ENCODE data around the gene TMEM127.
"Not testable (repeated sequence)": the region's sequence is repeated elsewhere in the genome, so short reads cannot be mapped to it uniquely, and the experiment has no call there.

The TMEM127 gene, protein sequence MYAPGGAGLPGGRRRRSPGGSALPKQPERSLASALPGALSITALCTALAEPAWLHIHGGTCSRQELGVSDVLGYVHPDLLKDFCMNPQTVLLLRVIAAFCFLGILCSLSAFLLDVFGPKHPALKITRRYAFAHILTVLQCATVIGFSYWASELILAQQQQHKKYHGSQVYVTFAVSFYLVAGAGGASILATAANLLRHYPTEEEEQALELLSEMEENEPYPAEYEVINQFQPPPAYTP

DNA sequence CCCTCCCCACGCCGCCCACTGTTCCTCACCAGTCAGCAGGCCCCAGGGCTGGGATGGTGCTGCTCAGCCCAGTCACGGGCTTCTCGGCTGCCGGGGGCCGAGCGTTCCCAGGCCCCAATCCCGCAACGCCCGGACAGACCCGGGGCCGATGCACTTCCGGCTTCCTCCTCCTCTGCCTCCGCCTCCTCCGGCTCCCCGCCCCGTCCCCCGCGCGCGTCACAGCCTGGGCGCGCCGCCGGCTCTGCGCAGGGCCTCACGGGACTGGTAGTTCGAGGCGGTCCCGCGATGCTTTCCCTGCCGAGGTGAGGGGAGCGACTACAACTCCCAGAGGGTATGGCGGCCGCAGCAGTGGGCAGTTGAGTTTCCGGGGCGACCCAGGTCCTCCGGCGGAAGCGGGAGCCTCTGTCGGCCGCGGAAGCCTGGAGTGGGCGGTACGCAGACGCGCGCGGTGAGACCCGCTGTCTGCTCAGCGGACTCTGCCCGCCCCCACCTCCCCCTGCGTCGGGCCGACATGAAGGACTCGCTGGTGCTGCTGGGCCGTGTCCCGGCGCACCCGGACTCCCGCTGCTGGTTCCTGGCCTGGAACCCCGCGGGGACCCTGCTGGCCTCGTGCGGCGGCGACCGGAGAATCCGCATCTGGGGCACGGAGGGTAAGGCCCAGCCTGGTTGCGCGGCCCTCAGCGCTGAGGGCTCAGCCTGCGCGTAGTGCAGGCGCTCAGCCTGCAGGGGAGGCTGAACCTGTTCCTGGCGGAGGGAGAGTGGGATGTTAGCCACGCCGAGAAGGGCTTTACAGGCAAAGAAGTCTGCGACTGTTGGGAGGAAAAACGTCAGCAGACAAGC is at the start of gene TMEM127, which contains the start of gene CIAO1:
TMEM127 (minus strand) TSS at position 158 of the 840 bp plus-strand sequence. CDS start 616 bp downstream, outside the sequence.
CIAO1 (plus strand) TSS at position 386 of the 840 bp plus-strand sequence; CDS start at position 512, 126 bp downstream.
- peak; percentile 99 for DNase-seq

DNA sequence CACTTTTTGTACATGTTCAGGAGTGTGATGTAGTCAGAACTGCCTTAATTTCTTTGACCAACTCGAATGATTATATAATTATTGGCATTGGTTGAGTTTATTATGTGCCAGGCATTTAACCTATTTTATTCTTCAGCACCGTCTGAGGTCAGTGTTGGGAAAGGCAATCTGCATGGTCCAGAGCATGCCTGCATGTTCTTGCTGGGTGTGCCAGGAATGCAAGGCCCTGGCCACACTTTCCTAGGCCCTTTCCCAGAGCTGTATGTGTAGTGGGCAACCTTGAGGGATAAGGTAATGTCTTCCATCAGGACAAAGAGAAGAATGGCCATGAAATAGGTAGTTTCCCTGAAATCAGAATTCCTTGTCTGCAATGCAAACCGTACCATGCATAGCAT is 49.2 kb upstream of the TMEM127 start:
- no peak for DNase-seq

DNA sequence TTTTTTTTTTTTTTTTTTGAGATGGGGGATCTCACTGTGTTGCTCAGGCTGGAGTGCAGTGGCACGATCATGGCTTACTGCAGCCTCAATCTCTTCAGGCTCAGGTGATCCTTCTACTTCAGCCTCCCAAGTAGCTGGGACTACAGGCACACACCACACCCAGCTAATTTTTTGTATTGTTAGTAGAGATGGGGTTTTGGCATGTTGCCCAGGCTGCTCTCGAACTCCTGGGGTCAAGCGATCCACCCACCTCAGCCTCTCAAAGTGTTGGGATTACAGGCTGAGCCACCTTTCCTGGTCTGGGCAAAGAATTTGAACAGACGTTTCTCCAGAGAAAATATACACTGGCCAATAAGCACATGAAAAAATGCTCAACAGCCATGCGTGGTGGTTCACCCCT is 42.5 kb upstream of the TMEM127 start:
- peak; percentile 23 for DNase-seq

DNA sequence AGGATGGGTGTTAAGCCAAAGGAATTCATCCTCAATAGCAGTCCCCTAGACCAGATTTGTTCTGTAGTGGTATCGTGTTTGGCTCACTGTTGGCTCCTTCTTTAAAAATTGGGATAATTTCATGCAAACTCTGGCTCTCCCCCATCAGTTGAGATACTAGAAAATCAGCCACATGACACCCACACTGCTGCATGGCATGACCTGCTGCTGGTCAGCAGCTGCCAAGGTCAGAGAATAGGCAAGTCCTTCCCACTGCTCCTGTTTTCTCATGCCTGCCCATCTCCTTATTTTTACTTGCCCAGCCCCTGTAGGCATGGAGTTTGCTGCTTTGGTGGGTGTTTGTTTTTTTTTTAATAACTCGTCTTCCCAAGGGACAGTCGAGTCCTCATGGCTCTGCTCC is 40.6 kb upstream of the TMEM127 start:
- no peak for DNase-seq

DNA sequence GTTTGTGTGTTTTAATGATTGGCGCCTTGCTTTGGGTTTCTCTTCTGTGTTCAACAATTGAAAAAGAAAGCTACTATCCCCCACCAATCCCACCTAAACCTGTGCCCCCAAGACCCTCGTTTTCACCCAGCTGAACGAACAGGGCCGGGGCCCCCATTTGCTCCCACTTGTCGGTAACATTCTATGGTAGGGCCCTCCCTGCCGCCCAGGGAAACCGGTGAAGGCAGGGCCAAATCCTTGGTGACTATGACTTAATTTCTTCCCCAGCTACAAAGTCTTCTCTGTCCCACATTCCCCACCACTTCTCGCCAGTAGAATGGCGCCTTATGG is 40.1 kb upstream of the TMEM127 start:
- no peak for DNase-seq

DNA sequence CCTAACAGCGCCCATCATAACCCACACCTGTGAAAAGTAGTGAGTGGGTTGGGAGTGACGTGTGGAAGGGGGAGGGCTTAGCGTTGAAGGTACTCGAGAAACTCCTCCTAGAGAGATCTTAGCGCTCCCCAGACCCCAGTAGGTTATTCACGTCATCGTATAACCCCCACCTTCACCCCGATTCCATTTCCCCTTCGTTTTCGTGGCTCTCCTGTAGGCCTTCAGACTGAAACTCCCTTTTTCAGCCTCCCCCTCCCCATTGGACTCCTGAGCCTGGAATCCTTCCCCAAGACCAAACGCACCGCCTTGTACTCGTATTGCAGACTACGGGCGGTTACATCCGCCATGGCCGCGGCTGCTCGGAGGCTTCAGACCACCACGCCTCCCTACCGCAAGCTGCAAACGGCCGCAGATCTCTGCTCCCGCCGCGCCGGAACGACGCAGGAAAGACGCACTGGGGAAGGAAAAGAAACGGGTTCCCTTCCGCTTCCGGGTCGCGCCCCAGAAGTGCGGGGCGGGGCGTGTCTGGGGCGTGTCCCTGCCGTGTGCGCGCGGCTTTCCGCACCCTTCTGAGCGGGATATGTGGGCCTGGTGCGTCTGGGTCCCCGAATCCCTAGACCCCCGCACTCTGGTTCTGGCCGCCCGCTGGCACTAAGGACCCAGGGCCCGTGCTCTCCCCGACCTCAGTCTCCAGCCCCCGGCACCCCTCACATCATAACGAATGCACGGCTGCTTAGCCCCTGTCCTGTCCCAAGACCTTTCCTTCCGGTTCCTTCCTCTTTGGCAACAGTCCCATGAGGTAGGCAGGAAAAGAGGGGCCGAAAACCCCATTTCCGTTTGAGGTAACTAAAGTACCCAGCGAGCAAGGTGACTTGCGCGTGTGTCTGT is 39.5 kb upstream of the TMEM127 start, which contains the start of gene SNRNP200:
SNRNP200 (minus strand) TSS at position 456 of the 888 bp plus-strand sequence; CDS start at position 347, 109 bp downstream.
- peak; percentile 96 for DNase-seq

DNA sequence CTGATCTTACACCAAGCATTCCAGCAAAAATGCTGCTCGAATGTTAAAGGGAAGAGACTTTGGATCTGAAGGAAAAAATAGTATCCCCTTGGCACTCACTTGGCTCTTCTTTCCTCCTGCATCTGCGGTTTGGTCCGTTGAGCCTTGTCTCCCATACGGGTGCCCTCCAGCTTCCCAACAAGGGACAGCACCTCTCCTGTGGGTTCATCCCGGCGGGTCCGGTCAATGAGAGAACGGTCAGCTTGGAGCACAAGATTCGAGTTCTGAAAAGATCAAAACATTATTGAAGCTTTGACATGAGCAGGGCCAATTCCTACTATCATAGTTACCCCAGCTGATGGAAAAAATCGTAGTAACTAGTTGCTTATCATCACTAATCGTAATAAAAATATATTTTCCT is 38.8 kb upstream of the TMEM127 start:
- no peak for DNase-seq

DNA sequence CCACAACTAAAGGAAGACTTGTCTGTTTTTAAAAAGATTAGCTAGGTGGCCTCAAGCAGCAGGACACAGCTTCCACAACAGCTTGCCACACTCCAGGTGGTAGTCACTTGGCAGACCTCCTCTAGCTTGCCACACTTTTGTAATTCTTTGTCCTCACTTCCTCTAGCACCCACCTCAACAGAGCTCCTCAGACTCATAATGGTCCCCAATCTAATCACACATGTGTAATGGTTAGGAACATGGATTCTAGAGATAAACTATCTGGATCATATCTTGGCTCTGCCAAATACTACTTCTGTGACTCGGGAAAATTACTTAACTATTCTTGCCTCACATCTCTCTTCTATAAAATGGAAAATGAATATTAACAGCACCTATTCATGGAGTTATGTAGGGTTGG is 36.1 kb upstream of the TMEM127 start:
- DNase-seq, result peak; percentile 35

DNA sequence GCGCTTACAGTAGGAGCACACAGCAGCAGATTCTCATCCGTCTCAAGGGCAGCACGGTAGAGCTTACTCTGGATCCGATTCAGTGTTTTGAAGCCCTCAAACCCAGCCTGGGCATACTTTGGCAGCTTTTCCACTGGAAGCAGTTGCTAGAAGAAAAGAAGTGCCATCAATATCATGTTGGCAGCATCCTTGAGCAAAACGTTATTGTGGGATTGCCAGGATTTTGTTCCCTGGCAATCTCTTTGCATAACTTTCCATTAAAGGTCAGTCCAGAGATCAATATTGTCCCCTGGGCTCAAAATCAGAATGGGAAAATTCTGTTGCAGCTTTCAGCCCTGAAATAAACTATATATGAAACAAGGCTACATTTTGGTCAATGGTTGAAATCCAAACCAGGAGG is 31.1 kb upstream of the TMEM127 start:
- DNase-seq, result no peak

DNA sequence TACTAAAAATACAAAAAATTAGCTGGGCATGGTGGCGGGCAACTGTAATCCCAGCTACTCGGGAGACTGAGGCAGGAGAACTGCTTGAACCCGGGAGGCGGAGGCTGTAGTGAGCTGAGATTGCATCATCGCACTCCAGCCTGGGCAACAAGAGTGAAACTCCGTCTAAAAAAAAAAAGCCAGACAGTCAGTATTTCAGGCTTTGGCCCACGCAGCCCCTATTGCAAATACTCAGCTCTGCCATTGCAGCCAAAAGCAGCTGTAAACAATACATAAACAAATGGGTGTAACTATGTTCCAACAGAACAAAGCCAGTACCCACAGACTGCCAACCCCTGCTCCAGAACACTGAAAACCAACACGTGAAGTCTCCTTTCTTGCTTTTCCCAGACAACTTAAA is 28.5 kb upstream of the TMEM127 start:
- DNase-seq, result not testable (repeated sequence)

DNA sequence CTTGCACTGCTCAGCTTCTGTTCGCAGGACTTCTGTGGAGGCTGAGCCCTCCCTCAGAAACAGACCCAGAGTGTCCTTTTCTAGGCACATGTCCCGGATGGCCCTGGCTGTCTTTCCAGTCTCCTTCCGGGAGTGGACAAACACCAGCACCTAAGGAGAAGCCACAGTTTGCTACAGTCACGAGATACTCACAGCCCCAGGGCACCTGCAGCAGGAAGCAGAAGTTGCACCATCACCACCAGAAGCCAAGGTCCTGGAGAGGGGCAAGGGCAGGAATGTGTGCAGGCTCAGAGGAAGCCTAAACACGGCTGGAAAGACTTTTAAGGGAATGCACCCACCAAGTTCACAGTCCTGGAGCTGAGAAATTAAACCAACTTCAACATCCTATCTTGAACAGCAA is 26.0 kb upstream of the TMEM127 start:
- no peak for DNase-seq

DNA sequence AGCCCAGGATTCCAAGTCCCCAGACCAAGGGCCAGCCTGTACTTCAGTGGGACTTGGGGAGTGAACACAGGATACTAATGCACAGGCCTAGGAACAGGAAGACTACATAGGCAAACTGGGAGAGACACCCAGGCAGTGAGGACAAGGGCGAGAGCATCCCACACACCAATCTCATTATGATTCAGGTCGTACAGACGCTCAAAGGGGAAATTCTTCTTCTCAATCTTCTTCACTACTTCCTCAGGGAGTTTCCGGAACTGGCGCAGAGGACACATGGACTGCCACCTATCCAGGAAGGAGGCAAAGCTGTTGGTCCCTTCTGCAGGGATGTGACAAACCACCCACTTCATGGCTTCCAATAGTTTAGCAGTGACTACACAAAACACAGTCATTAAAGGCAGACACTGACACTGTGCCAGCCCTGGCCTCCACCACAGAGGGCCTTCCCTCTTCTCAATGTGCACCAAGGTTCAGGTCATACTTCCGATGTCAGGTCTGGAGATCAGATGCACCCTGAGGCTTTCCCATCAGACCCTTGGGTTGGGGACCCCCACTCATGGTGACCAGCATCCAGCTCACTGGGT is 21.6 kb upstream of the TMEM127 start:
- no peak for DNase-seq

DNA sequence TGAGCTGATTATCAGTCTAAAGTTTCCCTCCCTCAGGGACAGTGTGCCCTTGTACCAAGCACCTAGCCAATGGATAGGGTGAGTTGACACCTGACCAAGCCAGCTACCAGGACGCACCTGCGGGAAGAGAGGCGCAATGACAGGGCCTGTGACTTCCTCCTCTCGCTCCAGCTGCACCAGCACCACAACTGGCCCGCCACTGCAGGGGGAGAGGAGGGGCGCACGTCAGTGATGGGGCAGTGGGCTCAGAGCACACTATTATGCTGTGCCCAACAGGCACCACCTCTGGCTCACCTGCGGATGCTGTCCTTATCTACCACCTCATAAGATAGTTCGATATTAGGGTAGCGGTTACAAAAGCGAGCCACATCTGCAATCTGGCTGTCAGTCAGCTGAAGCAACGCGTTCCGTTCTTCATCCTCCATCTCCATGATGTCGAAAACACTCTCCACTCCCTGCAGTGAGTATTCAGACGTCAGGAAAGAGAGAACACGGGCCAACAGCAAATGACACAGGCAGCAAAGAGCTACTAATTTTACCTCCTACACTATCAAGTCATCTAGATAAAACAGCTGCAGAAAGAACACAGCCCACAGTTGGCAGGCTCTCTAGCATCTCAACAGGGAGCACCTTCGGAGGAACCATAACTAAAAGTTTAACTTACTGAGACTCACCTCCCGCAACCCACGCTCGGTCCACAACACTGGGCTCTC is 11.1 kb upstream of the TMEM127 start:
- no peak for DNase-seq

DNA sequence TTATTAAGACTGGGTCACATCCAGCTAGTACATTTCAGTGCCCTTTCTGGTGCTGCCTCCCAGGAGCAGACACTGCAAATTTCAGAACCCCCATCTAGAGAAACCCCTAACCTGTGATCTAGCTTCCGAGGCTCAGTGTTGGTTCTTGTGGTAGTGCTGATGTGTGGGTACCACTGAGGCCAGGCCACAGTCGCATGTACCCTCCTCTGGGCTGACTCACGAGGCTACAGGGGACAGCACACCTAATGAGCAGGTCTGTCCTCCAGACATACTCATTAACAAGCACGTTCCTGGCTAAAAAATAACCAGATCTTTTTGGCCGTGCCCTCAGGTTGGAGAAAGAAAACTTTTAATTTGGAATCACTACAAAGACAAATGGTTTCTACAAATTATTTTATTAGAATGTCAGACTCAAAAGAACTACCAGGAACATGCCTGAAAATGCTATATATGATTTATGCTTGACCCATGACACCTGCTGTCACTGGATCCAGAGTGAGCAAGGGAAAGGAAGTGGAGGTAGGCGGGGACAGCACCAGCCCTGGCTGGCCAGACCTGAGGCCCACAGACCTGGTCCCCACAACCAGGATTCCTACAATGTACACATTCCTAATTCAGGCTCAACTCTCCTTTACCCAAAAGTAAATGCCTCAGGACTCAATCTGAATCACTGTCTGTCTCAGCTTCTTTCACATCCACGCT is 8.7 kb upstream of the TMEM127 start:
- no peak for DNase-seq

DNA sequence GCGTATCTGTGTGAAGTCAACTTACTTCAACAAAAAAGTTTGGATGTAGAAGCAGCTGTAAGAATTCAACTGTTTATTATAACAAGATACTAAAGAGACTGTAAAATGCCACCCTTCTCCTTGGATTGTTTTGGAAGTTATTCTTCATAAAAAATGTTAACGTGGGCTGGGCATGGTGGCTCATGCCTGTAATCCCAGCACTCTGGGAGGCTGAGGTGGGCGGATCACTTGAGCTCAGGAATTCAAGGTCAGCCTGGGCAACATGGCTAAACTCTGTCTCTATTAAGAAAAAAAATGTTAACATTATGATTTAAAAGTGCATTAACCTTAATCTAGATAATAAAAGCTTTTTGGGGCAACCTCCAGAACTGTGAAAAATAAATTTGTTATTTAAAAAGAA is 8.0 kb upstream of the TMEM127 start:
- DNase-seq, result no peak

DNA sequence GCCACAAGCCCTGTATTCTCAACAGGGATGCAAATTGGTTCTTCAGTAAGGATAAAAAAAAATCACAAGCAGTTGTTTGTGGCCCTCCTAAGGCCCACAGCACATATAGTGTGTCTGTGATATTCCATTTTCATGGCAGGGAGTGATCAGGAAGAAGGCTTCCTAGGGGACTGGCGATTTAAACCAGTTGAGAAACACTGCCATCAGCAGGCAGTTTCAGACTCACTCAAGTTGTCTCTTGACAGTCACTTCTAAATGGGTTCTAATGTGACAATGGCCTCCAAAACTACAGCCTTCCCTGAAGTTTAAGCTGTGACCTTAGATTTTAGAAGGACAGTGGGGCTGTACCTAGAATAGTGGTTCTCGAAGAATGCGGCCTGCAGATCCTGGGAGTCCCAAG is 6.2 kb upstream of the TMEM127 start:
- DNase-seq, result no peak

DNA sequence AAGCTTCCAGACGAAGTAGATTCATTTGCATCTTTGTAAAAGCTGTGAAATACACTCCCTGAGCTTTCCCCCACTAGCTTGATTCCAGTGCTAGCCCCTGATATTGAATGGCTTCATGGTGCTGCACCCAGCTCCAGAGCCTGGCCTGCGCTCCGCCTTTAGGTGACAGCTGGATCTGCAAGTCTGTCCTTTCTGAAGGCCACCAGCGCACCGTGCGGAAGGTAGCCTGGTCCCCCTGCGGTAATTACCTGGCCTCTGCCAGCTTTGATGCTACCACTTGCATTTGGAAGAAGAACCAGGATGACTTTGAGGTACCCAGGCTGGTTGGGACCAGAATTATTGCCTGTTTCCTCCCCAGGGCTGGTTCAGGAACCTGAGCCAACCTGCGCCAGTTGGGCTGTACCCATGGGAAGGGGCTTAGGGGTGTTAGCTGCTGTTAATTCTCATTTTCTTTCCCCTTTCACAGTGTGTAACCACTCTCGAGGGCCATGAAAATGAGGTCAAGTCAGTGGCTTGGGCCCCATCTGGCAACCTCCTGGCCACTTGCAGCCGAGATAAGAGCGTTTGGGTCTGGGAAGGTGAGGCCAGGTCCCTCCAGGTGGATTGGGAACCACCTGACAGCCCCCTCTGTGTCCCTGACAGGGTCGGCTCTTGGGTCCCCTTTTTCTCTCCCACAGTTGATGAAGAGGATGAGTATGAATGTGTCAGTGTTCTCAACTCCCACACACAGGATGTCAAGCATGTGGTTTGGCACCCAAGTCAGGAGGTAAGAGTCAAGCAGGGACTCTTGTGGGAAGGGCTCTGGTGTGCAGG is 1.6 kb upstream of the TMEM127 start:
- peak; percentile 87 for DNase-seq

DNA sequence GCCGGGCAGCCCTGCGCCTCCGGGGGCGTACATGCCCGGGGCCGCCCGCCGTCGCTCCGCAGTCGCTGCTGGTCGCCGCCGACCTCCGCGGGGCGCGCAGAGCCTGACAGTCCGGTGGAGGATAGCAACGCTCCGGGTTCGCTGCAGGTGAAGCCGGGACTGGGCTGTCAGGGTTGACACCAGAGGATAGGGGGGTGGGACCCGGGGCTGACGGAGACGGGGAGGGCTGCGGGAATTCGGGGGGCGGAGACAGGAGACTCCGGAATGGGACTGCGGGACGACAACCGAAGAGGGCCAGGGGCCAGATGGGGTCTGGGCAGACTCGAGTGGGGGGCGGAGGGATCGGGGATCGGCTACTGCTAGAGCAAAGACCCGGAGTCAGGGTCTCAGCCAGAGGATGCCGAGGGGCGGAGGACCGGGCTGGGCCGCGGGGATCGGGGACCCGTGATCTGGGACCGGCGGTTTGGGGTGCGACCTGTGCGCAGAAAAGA is 403 bp downstream of the TMEM127 start:
- no peak for DNase-seq

DNA sequence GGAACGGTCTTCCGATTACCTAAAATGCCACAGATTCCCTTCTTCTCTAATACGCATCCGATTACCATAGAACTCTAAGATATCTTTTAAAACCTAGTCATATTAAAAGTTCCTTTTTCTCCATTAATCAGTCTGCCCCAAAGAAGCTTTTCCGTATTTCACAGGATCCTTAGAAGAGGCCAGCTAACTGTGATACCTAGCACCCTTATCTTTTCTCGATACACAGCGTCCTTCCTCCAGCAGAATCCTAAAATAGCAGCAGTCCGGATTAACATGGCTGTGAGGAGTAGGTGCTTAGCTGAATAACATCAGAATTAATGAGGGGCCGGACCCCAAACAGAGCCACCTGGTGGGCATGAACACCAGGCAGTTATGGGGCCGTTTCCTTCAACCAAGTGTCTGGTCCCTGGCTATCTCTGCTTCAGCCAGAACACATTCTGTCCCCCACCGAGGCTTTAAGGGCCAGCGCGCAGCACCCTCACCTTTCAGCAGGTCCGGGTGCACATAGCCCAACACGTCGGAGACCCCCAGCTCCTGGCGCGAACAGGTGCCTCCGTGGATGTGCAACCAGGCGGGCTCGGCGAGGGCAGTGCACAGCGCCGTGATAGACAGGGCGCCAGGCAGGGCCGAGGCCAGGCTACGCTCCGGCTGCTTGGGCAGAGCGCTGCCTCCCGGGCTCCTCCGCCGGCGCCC is 995 bp downstream of the TMEM127 start:
- peak; percentile 86 for DNase-seq

DNA sequence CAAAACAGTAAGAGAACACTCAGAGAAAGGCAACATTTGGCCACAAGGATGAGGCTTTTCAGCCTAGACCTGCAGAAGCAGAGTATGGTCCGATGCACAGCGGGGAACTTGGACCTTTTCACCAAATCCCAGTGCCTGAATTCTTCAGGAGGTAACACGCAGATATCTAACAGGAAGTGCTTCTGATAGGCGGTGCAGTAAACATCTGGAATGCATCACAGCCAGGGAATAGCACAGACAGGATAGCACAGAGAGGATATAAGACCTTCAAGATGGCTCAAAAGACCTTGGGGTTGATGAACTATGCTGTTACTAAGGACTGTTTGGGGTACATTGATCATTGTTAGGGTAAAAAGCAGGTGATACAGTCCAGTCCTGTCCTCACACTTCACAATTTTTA is 1.7 kb downstream of the TMEM127 start:
- DNase-seq, result no peak
